Measurements from ENCODE around the gene PGA3. TPM values are rescaled to one million over a fixed set of nuclear protein-coding genes. Genes with fewer than 3 reads are reported as not detected.

PGA3 gene
- total and polyA plus RNA-seq, 2 of the 8 experiments (the other 6 are each of a cell fraction or from before 2014, with no cell fraction given) = not detected

GRCh38 chr11:61181489-61181888 lies 21.8 kb upstream of the PGA3 start (continued):
- TF ChIP-seq KDM1A (IDR thresholded peaks at IDR 0.05; ENCODE audit: borderline replicate concordance, low read length) (no peak), HDAC2 (IDR thresholded peaks at IDR 0.05; ENCODE audit: borderline replicate concordance in 1 of 2, low read depth in 2 of 2, low read length in 2 of 2) (no peak), RFX5 (IDR thresholded peaks at IDR 0.05; ENCODE audit: borderline replicate concordance, low read depth, low read length) (no peak), SAP30 (IDR thresholded peaks at IDR 0.05; ENCODE audit: insufficient read depth, insufficient replicate concordance, low read length) (no peak), CHD1 (IDR thresholded peaks at IDR 0.05; ENCODE audit: low read depth, low read length) (no peak), BACH1 (IDR thresholded peaks at IDR 0.05; ENCODE audit: low read length) (no peak), NRF1 (IDR thresholded peaks at IDR 0.05; ENCODE audit: low read depth, low read length) (no peak), KDM5A (IDR thresholded peaks at IDR 0.05; ENCODE audit: low read length) (no peak)

Data from H1 (cell line).